NCI-H187 (cell line): ENCODE results near the gene TMEM233.
"Not testable (repeated sequence)": the region's sequence is repeated elsewhere in the genome, so short reads cannot be mapped to it uniquely, and the experiment has no call there.

ENCODE experiments used
- DNase-seq, 2 experiments: peaks; one replicate each; lab custom pipeline; 2025; lab: John Stamatoyannopoulos, UW

TMEM233 gene

GRCh38 chr12:119609358-119609757 lies 15.8 kb downstream of the TMEM233 start:
- no peak for DNase-seq

GRCh38 chr12:119613319-119613936 lies 19.9 kb downstream of the TMEM233 start:
- DNase-seq = peak; percentile 29 to 72

- no peak for DNase-seq
Observed at GRCh38 chr12:119614705-119615104, 21.1 kb downstream of the TMEM233 start.

- no peak for DNase-seq
Observed at GRCh38 chr12:119615518-119616475, 22.2 kb downstream of the TMEM233 start.

- DNase-seq = not testable (repeated sequence)
Observed at GRCh38 chr12:119618328-119618896, 24.8 kb downstream of the TMEM233 start.

- no peak for DNase-seq
Observed at GRCh38 chr12:119620490-119620889, 26.9 kb downstream of the TMEM233 start.

- no peak for DNase-seq
Observed at GRCh38 chr12:119621878-119622277, 28.3 kb downstream of the TMEM233 start.

GRCh38 chr12:119624966-119625365 lies 31.4 kb downstream of the TMEM233 start:
- peak; percentile 41 to 51 for DNase-seq

GRCh38 chr12:119627019-119627643 lies 33.6 kb downstream of the TMEM233 start:
- DNase-seq = no peak

GRCh38 chr12:119627686-119628085 lies 34.1 kb downstream of the TMEM233 start:
- DNase-seq = no peak

GRCh38 chr12:119630223-119630780 lies 36.7 kb downstream of the TMEM233 start:
- DNase-seq = no peak

GRCh38 chr12:119630962-119631550 lies 37.5 kb downstream of the TMEM233 start:
- no peak for DNase-seq

GRCh38 chr12:119631930-119632678 lies 38.5 kb downstream of the TMEM233 start:
- DNase-seq = no peak

GRCh38 chr12:119634743-119635142 lies 41.2 kb downstream of the TMEM233 start:
- no peak for DNase-seq

GRCh38 chr12:119642986-119643385 lies 49.4 kb downstream of the TMEM233 start:
- DNase-seq = no peak

- no peak for DNase-seq
Observed at GRCh38 chr12:119644930-119645329, 51.4 kb downstream of the TMEM233 start.

- no peak for DNase-seq
Observed at GRCh38 chr12:119645535-119646059, 52.0 kb downstream of the TMEM233 start.

- DNase-seq = no peak
Observed at GRCh38 chr12:119649202-119649808, 55.7 kb downstream of the TMEM233 start.

- DNase-seq = no peak
Observed at GRCh38 chr12:119652665-119653064, 59.1 kb downstream of the TMEM233 start.

- DNase-seq = not testable (repeated sequence)
Observed at GRCh38 chr12:119657001-119657400, 63.4 kb downstream of the TMEM233 start.
